ENCODE results near the gene FLRT1.

The FLRT1 gene, protein sequence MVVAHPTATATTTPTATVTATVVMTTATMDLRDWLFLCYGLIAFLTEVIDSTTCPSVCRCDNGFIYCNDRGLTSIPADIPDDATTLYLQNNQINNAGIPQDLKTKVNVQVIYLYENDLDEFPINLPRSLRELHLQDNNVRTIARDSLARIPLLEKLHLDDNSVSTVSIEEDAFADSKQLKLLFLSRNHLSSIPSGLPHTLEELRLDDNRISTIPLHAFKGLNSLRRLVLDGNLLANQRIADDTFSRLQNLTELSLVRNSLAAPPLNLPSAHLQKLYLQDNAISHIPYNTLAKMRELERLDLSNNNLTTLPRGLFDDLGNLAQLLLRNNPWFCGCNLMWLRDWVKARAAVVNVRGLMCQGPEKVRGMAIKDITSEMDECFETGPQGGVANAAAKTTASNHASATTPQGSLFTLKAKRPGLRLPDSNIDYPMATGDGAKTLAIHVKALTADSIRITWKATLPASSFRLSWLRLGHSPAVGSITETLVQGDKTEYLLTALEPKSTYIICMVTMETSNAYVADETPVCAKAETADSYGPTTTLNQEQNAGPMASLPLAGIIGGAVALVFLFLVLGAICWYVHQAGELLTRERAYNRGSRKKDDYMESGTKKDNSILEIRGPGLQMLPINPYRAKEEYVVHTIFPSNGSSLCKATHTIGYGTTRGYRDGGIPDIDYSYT

DNA sequence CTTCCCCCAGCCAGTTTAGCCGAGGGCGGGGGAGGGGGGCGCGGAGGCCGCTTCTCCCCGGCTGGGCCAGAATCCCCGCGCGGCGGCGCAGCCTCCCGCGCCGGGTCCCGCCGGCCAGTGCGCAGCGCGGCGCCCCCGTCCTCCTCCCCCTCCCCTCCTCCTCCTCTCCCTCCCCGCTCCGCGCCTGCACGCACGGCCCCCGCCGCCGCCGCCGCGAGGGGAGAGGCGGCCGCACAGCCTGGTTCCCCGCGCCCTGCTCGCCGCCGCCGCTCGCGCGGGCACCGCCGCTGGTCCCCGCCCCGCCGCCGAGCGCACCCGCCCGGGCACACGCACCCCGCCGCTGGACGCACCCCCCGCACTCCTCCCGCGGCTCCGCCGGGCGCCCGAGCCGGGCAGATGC lies at the start of gene FLRT1:
TSS of gene FLRT1 (plus strand) at position 356 of the 400 bp plus-strand sequence. CDS start 80,337 bp downstream, outside the sequence.
- no peak for DNase-seq

DNA sequence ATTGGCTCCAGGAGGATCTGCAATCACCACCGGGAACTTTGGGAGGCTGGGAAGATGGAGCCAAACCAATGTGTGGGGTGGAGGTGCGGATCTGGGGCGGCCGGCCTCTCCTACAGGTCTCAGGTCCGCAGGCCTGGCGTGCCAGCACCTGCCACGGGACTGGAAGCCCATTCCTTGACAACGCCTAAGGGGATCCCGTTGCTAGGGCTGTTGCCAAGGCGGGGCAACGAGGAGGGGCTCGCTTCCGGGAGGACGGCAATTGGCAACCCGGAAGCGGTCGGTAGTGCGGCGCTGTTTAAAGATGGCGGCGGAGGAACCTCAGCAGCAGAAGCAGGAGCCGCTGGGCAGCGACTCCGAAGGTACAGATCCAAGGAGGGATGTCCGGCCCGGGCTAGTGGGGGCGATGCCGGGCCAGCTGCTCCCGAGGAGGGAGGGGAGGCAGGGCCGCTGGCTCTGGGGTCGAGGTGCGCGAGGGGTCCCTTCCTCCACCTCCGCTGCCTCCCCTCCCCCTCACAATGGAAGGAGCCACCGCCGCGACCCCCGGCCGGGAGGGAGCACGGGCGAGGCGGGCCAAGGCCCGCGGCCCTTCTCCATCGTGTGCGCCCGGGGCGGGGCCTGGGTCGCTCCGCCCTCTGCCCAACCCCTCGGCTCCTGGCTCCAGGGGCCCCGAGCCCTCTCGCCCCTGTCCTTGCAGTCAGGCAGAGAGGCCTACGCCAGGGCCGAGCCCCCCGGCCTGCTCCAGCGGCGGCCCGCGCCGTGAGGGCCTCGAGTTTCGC lies 49.4 kb upstream of the FLRT1 start, which contains the start of gene OTUB1:
TSS of gene OTUB1 (plus strand) at position 283 of the 776 bp plus-strand sequence. CDS start at position 302, 19 bp downstream.
- peak; percentile 77 for DNase-seq

DNA sequence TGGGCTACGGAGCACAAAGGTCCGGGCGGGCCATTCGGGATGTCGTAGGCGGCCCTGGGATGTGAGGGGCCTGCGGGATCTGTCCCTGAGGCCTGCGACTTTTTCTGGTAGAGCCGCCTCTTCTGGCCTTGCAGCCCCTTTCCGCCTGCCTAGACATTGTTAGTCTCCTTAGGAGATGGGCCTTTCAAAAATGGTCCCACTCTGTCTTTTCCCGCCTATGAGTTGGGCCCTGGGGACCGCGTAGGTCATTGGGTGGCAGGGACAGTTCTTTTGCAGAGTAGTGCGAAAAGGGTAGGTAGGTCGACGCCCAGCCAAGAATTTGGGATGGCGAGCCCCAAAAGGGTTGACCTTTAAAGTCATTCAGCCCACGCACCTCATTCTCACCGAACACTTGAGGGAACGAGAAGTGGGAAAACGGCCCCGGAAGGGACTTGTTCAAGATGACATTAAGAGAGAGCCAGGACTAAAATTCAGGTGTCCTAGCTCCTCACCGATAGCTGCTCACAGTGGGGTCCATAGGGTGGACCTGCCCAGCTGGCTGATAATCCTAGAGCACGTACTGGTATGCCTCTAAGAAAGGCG lies 48.7 kb upstream of the FLRT1 start:
- no peak for DNase-seq

DNA sequence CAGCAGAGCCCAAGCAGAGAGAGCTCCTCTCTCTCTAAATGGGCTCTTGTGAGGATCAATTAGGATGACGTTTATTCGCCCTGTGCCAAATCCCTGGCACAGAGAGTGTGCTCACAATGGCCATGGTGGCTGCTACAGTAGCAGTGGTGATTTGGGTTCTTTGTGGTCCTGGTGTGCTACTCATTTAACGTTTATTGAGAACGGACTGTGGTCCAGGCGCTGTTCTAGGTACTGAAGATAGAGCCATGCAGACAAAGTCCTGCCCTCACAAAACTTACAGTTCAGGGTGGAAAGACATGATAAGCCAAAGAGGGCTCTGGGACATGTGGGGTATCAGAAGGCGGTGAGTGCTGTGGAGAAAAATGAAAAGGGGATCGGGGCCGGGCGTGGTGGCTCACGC lies 44.2 kb upstream of the FLRT1 start:
- DNase-seq, result no peak

DNA sequence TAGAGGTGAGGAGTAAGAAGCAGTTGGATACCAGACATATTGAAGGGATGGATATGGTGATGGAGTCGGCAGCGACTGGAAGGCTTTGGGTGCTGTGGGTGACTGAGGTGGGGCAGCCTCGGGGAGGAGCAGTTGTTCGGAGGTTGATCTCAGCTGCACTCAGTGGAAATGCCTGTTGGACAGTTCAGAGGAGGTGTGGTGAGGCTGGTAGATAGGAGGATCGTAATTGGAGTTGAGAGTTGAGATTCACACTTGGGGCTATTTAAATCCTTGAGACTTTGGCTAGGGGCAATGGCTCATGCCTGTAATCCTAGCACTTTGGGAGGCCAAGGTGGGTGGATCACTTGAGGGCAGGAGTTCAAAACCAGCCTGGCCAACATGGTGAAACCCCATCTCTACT lies 42.6 kb upstream of the FLRT1 start:
- DNase-seq, result no peak

DNA sequence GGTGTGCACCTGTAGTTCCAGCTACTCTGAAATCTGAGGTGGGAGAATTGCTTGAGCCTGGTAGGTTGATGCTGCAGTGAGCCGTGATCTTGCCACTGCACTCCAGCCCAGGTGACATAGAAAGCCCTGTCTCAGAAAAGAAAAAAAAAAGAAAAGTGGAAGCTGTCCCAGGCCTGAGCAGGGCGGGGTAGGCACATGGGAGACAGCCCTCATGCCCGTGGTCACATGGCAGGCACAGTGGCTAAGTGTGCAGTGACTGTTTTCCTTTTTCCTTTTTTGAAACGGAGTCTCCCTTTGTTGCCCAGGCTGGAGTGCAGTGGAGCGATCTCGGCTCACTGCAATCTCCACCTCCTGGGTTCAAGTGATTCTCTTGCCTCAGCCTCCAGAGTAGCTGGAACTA lies 41.7 kb upstream of the FLRT1 start:
- DNase-seq, result no peak

GRCh38 chr11:63996512-63996911 lies 39.2 kb upstream of the FLRT1 start:
- no peak for DNase-seq

- DNase-seq, result no peak
These were observed 38.5 kb upstream of the FLRT1 start for GRCh38 chr11:63997104-63997700.

GRCh38 chr11:63997801-63998337 lies 37.9 kb upstream of the FLRT1 start:
- DNase-seq, result no peak

GRCh38 chr11:63998558-63999348 lies 37.0 kb upstream of the FLRT1 start:
- DNase-seq, result no peak

GRCh38 chr11:63999349-64000025 lies 36.2 kb upstream of the FLRT1 start:
- DNase-seq, result no peak

DNA sequence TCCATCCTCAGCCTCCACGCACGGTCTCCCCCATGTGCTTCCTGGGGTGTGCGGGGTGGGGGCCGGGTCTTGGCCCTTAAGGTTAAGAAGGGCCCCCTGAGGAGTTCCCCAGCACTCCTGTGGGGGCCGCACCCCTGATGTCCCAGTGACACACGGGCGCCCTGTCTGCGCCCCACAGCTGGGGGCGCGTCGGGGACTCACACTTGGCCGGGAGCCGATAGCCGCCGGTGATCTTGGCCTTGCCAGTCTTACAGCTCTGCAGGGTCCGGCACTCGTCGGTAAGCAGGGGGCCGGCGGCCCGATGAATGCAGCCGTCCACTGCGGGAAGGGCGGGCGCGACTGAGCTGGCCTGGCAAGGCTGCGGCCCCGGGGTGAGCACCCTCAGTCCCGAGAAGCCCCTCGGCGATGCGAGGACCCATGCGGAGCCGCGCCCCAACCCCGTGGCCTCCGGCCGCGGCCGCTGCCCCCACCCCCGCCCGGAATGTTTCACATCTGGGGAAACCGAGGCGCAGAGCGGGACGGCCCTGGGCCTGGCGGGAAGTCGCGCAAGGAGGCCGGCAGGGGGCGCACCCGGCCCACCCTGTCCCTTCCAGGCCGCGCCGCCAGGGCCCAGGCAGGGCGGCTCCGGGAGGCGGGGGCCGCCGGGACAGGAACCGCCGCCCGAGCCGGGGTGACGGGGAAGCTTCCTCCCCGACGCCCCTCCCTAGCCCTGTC lies 35.5 kb upstream of the FLRT1 start:
- no peak for DNase-seq

- DNase-seq, result no peak
These were observed 34.8 kb upstream of the FLRT1 start for GRCh38 chr11:64000740-64001483.

GRCh38 chr11:64001484-64002420 lies 34.0 kb upstream of the FLRT1 start:
- no peak for DNase-seq

- no peak for DNase-seq
These were observed 31.7 kb upstream of the FLRT1 start for GRCh38 chr11:64003807-64004589.

DNA sequence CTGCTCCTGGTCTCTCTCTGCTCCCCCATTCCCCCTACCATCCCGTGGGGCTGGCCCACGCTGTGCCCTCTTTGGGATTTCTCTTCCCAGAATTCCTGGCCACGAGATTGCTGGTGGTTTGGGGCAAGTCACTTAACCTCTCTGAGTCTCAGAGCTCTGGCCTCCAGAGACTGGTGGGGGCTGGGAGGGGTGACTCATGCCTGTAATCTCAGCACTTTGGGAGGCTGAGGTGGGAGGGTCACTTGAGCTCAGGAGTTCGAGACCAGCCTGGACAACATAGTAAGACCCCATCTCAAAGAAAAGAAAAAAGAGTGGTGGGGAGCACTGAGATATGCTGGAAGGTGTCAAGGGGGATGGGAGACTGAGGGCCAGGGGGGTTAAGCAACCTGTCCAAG lies 31.1 kb upstream of the FLRT1 start:
- DNase-seq, result no peak

DNA sequence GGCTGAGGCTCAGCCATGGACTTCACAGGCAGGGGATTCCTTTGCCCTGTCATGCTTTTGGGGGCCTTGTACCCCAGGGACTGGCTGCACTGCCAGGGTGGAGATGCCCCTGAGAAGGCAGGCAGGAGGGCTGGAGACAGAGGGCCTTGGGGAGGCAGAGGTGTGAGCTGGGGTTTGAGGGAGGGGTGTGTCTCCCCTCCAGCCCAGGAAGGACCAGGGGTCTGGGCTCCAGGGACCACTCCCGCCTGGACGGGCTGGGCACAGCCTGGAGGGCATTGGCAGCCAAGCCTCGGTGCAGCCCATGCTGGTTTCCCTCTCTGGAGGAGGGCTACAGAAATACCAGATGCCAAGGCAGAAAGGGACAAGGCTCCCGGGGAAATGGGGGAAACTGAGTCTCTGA lies 30.0 kb upstream of the FLRT1 start:
- DNase-seq, result no peak

All from NCI-H524 treated with DMSO at 0.1 percent for 48 hours (cell line).